K562 (cell line): ENCODE data around the gene PDZRN3. TPM values are rescaled to one million over a fixed set of nuclear protein-coding genes. Genes with fewer than 3 reads are reported as not detected.

Experiments
- ATAC-seq: fragments of 200-7000 bp; cut with Tn5 transposase; 3 replicates; pipeline ENCODE4 v1.9.1; 2020; ENCODE audit warnings: moderate library complexity
- BruUV-seq: library from RNA; stranded (reverse); fragments of 400-500 nt; replicated peaks from 2 replicates; lab custom pipeline; 2021; lab: Mats Ljungman, UMichigan
- CTCF ChIA-PET: fragments of 300-600 bp; formaldehyde crosslinking; extraction: SDS; loops from one replicate; lab custom pipeline; 2021; ENCODE audit warnings: low intra/inter-chr PET ratio; lab: Yijun Ruan, JAX
- POLR2A ChIA-PET: fragments of 300-600, 350-650 bp; sonication (Branson Sonifier 250); formaldehyde crosslinking; extraction: SDS; loops from one replicate; lab custom pipeline; 2021; ENCODE audit warnings: antibody characterized with exemption, inconsistent platforms; lab: Yijun Ruan, JAX
- DNase-seq, 4 experiments: peaks; one replicate each; pipeline versions ENCODE4 v3.0.0 to v3.0.0-alpha.2; 2011 to 2018; ENCODE audit warnings: low spot score in 3 of 4, mixed read lengths in 3 of 4; ENCODE audit errors: extremely low read depth in 1 of 4
- FAIRE-seq: peaks from 2 replicates; lab custom pipeline; 2011; peaks lifted over from hg19 to GRCh38; lab: Jason Lieb, UNC
- H2AFZ ChIP-seq: 2 replicates; pipeline ENCODE4 v1.6.0; 2011; ENCODE audit warnings: low read depth, low read length, control low read depth, inconsistent platforms
- H3K27ac ChIP-seq: fragments of 200-600 bp; 3 replicates; pipeline ENCODE4 v1.8.0; 2011; ENCODE audit warnings: low read depth, mild to moderate bottlenecking, control low read depth, inconsistent platforms, low read length, moderate library complexity, mixed read lengths; ENCODE audit errors: extremely low read depth
- H3K27me3 ChIP-seq, 2 experiments: fragments of 300-600 bp in 1 of 2; 2 replicates in 1 of 2; 3 replicates in 1 of 2; pipeline versions ENCODE4 v1.6.0 to v1.8.0; 2011; ENCODE audit warnings: inconsistent platforms in 2 of 2, low read length in 2 of 2, mild to moderate bottlenecking in 1 of 2, mixed read lengths in 1 of 2, moderate library complexity in 1 of 2; ENCODE audit not compliant: control insufficient read depth in 2 of 2, insufficient read depth in 2 of 2
- H3K36me3 ChIP-seq: fragments of 300-600 bp; 3 replicates; pipeline ENCODE4 v1.8.0; 2011; ENCODE audit warnings: mild to moderate bottlenecking, low read length, inconsistent platforms; ENCODE audit not compliant: control insufficient read depth, insufficient read depth
- H3K4me1 ChIP-seq, 2 experiments: fragments of 200-600 bp in 1 of 2; replicated peaks in 1 of 2; 2 replicates in 1 of 2; 3 replicates in 1 of 2; pipeline versions ENCODE4 v1.5.1 to v1.8.0; 2011; ENCODE audit warnings: inconsistent platforms in 2 of 2, low read length in 2 of 2, mild to moderate bottlenecking in 1 of 2, mixed read lengths in 1 of 2, moderate library complexity in 1 of 2; ENCODE audit not compliant: control insufficient read depth in 2 of 2, insufficient read depth in 2 of 2
- H3K4me2 ChIP-seq: 2 replicates; pipeline ENCODE4 v1.6.1; 2011; ENCODE audit warnings: low read length, control low read depth, inconsistent platforms, mixed read lengths; ENCODE audit not compliant: insufficient read depth
- H3K4me3 ChIP-seq: fragments of 200-600 bp; sonication (generic), shearing (Covaris generic); 2 replicates; pipeline ENCODE4 v1.5.1; 2016; ENCODE audit warnings: control low read depth, inconsistent platforms
- H3K79me2 ChIP-seq: fragments of 200-600 bp; 3 replicates; pipeline ENCODE4 v1.8.0; 2011; ENCODE audit warnings: low read length, inconsistent platforms; ENCODE audit not compliant: control insufficient read depth, insufficient read depth
- H3K9ac ChIP-seq, 2 experiments: 2 replicates each; pipeline versions ENCODE4 v1.6.0 to v1.6.1; 2011; ENCODE audit warnings: low read depth in 2 of 2, low read length in 2 of 2, control low read depth in 1 of 2, inconsistent platforms in 1 of 2, mild to moderate bottlenecking in 1 of 2, mixed read lengths in 1 of 2; ENCODE audit not compliant: insufficient read depth in 1 of 2
- H3K9me1 ChIP-seq: one replicate; pipeline ENCODE4 v1.6.0; 2011; ENCODE audit warnings: inconsistent platforms, mild to moderate bottlenecking, low read length, moderate library complexity; ENCODE audit not compliant: control insufficient read depth, insufficient read depth
- H3K9me3 ChIP-seq: replicated peaks from 2 replicates; pipeline ENCODE4 v1.5.1; 2011; ENCODE audit warnings: low read depth, low read length, inconsistent platforms; ENCODE audit not compliant: control insufficient read depth, insufficient read depth
- H4K20me1 ChIP-seq: replicated peaks from 2 replicates; pipeline ENCODE4 v1.6.1; 2011; ENCODE audit warnings: low read length, inconsistent platforms, mixed read lengths; ENCODE audit not compliant: control insufficient read depth, insufficient read depth
- EWSR1 ChIP-seq: fragments of 450-650 bp; IDR thresholded peaks from 2 replicates; pipeline ENCODE4 v1.6.1; 2018; ENCODE audit warnings: borderline replicate concordance, mild to moderate bottlenecking, low read depth, moderate library complexity; ENCODE audit not compliant: partially characterized antibody
- NR4A1 ChIP-seq, 2 experiments: fragments of 250-450 bp in 1 of 2; fragments of 450-650 bp in 1 of 2; sonication (Bioruptor Pico) in 1 of 2; IDR thresholded peaks; 2 replicates each; pipeline versions ENCODE4 v1.4.0 to v1.6.1; 2016 to 2020; ENCODE audit warnings: mild to moderate bottlenecking in 2 of 2, missing compliant biosample characterization in 1 of 2, missing genetic modification characterization in 1 of 2, moderate library complexity in 1 of 2
- PREB ChIP-seq: sonication (generic); formaldehyde crosslinking; IDR thresholded peaks from 2 replicates; pipeline ENCODE4 v1.8.1; 2023; ENCODE audit warnings: mild to moderate bottlenecking, missing genetic modification reagents
- RAD21 ChIP-seq, 2 experiments: fragments of 250-450 bp in 1 of 2; fragments of 450-650 bp in 1 of 2; sonication (Bioruptor Pico) in 1 of 2; formaldehyde crosslinking in 1 of 2; IDR thresholded peaks in 1 of 2; conservative IDR thresholded peaks in 1 of 2; 2 replicates each; pipeline versions ENCODE4 v1.4.0 to v1.8.0; 2020 to 2022; ENCODE audit warnings: mild to moderate bottlenecking in 2 of 2, moderate library complexity in 1 of 2
- RB1 ChIP-seq: fragments of 450-650 bp; IDR thresholded peaks from 2 replicates; pipeline ENCODE4 v1.6.1; 2017; ENCODE audit warnings: low read depth, mild to moderate bottlenecking
- SAP30 ChIP-seq: fragments of 200-600 bp; sonication (generic); IDR thresholded peaks from 2 replicates; pipeline ENCODE4 v1.6.1; 2012; ENCODE audit warnings: borderline replicate concordance, low read depth, mild to moderate bottlenecking, moderate library complexity, low read length, control low read depth, inconsistent platforms; ENCODE audit not compliant: insufficient read depth, poor library complexity, severe bottlenecking
- SRF ChIP-seq, 2 experiments: fragments of 250-450, 450-650 bp in 1 of 2; sonication (Bioruptor Pico) in 1 of 2; sonication (generic) in 1 of 2; formaldehyde crosslinking; IDR thresholded peaks; 2 replicates each; pipeline versions ENCODE4 v1.5.0 to v1.5.1; 2020 to 2022; ENCODE audit warnings: mild to moderate bottlenecking in 1 of 2, missing genetic modification reagents in 1 of 2
- TGIF2 ChIP-seq: sonication (generic); formaldehyde crosslinking; IDR thresholded peaks from 2 replicates; pipeline ENCODE4 v1.8.1; 2022; ENCODE audit warnings: mild to moderate bottlenecking, missing genetic modification reagents, moderate library complexity
- ZBTB7A ChIP-seq: IDR thresholded peaks from 2 replicates; pipeline ENCODE4 v1.6.1; 2011; ENCODE audit warnings: low read depth, mild to moderate bottlenecking, low read length, moderate library complexity, borderline replicate concordance; ENCODE audit not compliant: control insufficient read depth
- ZNF133 ChIP-seq: fragments of 250-450 bp; sonication (Bioruptor Pico); IDR thresholded peaks from 2 replicates; pipeline ENCODE4 v1.4.0; 2020; ENCODE audit warnings: mild to moderate bottlenecking
- ZNF212 ChIP-seq: fragments of 450-650 bp; formaldehyde crosslinking; IDR thresholded peaks from 2 replicates; pipeline ENCODE4 v1.4.0; 2020; ENCODE audit warnings: mild to moderate bottlenecking
- ZNF592 ChIP-seq: fragments of 450-650 bp; IDR thresholded peaks from 2 replicates; pipeline ENCODE4 v1.6.1; 2017; ENCODE audit warnings: antibody characterized with exemption, mild to moderate bottlenecking
- WGBS: fragments of 100-300 bp; shearing (Covaris generic); methylation state at CpG from one replicate; pipeline ENCODE4 v1.1.6; 2016; ENCODE audit warnings: low coverage, mixed read lengths; ENCODE audit not compliant: insufficient coverage; ENCODE audit errors: missing lambda C conversion rate; 5-methylcytosine and 5-hydroxymethylcytosine counted together
- in situ Hi-C: fragments of 300-500 bp; cut with MboI; formaldehyde crosslinking; loops from 4 replicates; pipeline ENCODE4 v1.15.0; 2018; ENCODE audit warnings: inconsistent platforms, mixed read lengths
- intact Hi-C: fragments of 100-400 bp; cut with micrococcal nuclease; formaldehyde crosslinking; loops from 2 replicates; pipeline ENCODE4 v1.14.2; 2022
- polyA plus RNA-seq, 8 experiments: library from polyadenylated mRNA; depleted of rRNA in 4 of 8; stranded (reverse) in 5 of 8; unstranded in 3 of 8; fragments of >200 nt; fragmentation: Nextera tagmentation in 2 of 8; fragmentation: Illumina TruSeq in 1 of 8; extraction: Ambion mirVana in 2 of 8; extraction: Trizol in 1 of 8; gene quantifications; 2 replicates each; pipeline versions ENCODE4 v1.2.1 to v1.2.3, GENCODE V29; 2011 to 2014; ENCODE audit warnings: inconsistent platforms in 1 of 8, missing spikeins in 1 of 8
- total RNA-seq, 7 experiments: library from RNA; depleted of rRNA in 6 of 7; stranded (reverse); fragments of >200 nt in 6 of 7; fragmentation: Illumina TruSeq in 2 of 7; extraction: Trizol in 2 of 7; gene quantifications; 2 replicates each; pipeline versions ENCODE4 v1.2.1 to v1.2.3, GENCODE V29; 2011 to 2021; ENCODE audit warnings: low replicate concordance in 1 of 7

The PDZRN3 gene
- total and polyA plus RNA-seq, 9 of the 15 experiments (the other 6 are each of a cell fraction or from before 2014, with no cell fraction given) = 0.16 TPM; not detected in 8

- no peak for TF ChIP-seq ZNF592
These were observed 221.3 kb downstream of the PDZRN3 start (continued) for GRCh38 chr3:73403444-73403843.

- H3K9me1 ChIP-seq = no peaks in the 10 kb centered on the region
- no peaks in the 10 kb centered on the region for H4K20me1 ChIP-seq
- H3K27ac ChIP-seq = no peak overlapping the region
- FAIRE-seq = no peak
- H3K27me3 ChIP-seq = peaks cover 0 to 3% of the 10 kb centered on the region in 2 experiments; a peak in 2 of 5 replicates
- no peak overlapping the region for H3K9ac ChIP-seq
- BruUV-seq = no TSS peak
- H3K36me3 ChIP-seq = no peaks in the 10 kb centered on the region
- no peaks in the 10 kb centered on the region for H3K79me2 ChIP-seq
- 3% methylated on average over 7 of the region's 7 CpGs for WGBS
- no peak for DNase-seq
- no peaks in the 10 kb centered on the region for H3K4me1 ChIP-seq
- H3K9me3 ChIP-seq = no peaks in the 10 kb centered on the region
- intact Hi-C loops (no loop called here), in situ Hi-C loops (no loop called here)
- H2AFZ ChIP-seq = no peak overlapping the region
- H3K4me3 ChIP-seq = no peak overlapping the region
- H3K4me2 ChIP-seq = no peak overlapping the region
- TF ChIP-seq EWSR1 = no peak
- TF ChIP-seq PREB (CRISPR knock-in tag) = no peak
- TF ChIP-seq SAP30 = no peak
- no peak for TF ChIP-seq ZNF212
- TF ChIP-seq RB1 = no peak
- TF ChIP-seq NR4A1 (CRISPR knock-in tag; IDR thresholded peaks at IDR 0.05) = no peak
- TF ChIP-seq NR4A1 (tag; IDR thresholded peaks at IDR 0.05) = no peak
- no peak for TF ChIP-seq ZBTB7A
- no peak for TF ChIP-seq SRF (CRISPR knock-in tag; IDR thresholded peaks at IDR 0.05)
- TF ChIP-seq RAD21 (CRISPR knock-in tag; conservative IDR thresholded peaks at IDR 0.05 in 1 of 2, IDR thresholded peaks at IDR 0.05 in 1 of 2) = no peak
- TF ChIP-seq ZNF133 = no peak
- TF ChIP-seq TGIF2 (CRISPR knock-in tag) = no peak
- CTCF ChIA-PET = no interaction called here
- no peak for ATAC-seq
- POLR2A ChIA-PET = no interaction called here
These were observed 223.0 kb downstream of the PDZRN3 start for GRCh38 chr3:73401616-73402279.
